AG04450 (cell line): ENCODE measurements around the gene ITGA5. TPM values are rescaled to one million over a fixed set of nuclear protein-coding genes. Genes with fewer than 3 reads are reported as not detected.
A peak's percentile ranks its signal among the peaks of the same experiment; 100 is the strongest.

Experiments
- CTCF ChIA-PET: fragments of 300-600, 350-600 bp; formaldehyde crosslinking; extraction: SDS; loops from one replicate; lab custom pipeline; 2022; ENCODE audit warnings: antibody characterized with exemption, inconsistent platforms; lab: Charles Lee
- POLR2A ChIA-PET: fragments of 350-600 bp; formaldehyde crosslinking; extraction: SDS; loops from one replicate; lab custom pipeline; 2021; ENCODE audit warnings: antibody characterized with exemption, inconsistent platforms; lab: Yijun Ruan, JAX
- DNase-seq: peaks from one replicate; pipeline ENCODE4 v3.0.0-alpha.2; 2011; ENCODE audit warnings: low read depth, low spot score
- H3K27ac ChIP-seq: one replicate; pipeline ENCODE4 v1.5.1; 2012; ENCODE audit warnings: low read depth, low read length, control low read depth
- H3K27me3 ChIP-seq: one replicate; pipeline ENCODE4 v1.6.0; 2012; ENCODE audit warnings: low read length; ENCODE audit not compliant: control insufficient read depth, insufficient read depth
- H3K4me3 ChIP-seq: 2 replicates; pipeline ENCODE4 v1.5.1; 2011; ENCODE audit warnings: mild to moderate bottlenecking, low read depth, low read length, control low read depth
- H3K9me3 ChIP-seq: 2 replicates; pipeline ENCODE4 v1.5.1; 2012; ENCODE audit warnings: low read length; ENCODE audit not compliant: control insufficient read depth, insufficient read depth
- polyA plus RNA-seq: library from polyadenylated mRNA; depleted of rRNA; stranded (reverse); fragments of >200 nt; gene quantifications from 2 replicates; pipeline ENCODE4 v1.2.3, GENCODE V29; 2011
- TF ChIP-seq, protein P1 (sequence below): IDR thresholded peaks from 2 replicates; pipeline ENCODE4 v1.5.1; 2011; ENCODE audit warnings: low read depth, low read length, control low read depth, inconsistent platforms

The ITGA5 gene
- polyA plus RNA-seq, 1 experiment = 160 TPM

DNA sequence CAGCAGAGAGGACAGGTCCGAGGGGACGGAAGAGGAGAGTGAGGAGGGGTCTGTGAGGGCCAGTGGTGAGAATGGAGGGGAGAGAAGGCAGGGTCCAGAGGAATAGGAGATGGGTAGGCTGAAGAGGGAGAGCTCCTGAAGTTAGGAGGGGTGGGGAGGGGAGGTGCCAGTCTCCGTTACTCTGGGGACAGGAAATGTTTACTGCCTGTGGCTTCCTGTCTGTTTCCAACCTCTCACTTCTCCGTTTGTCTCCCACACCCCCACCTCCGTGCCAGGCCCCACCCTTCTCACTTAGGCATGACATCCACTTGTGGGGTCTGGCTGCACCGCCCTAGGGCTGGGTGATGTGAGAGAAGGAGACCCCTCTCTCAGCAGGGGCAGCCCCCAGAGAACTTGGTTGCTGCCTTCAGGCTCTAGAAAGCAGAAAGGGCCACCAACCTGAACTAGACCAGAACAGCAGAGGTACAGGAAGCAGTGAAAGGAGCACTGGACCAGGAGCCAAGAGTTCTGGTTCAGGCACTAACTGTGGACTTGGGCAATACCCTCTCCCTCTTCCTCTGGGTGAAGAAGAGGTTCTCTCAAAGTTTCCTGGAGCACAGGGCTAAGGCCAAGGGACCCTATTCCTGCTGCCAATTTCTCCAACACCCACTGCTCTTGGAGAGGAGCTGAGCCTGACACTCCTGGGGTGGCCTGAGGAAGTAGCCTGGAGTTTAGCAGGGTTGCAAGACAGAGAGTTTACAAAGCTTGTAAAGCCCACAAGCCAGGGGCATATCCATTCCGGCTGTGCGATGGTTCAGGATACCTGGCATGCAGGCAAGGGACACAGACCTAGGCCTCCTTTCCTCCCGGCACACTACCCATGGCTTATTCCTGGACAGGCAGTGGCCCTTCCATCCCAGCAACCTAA, 5.5 kb downstream of the ITGA5 start:
- peak overlapping the region; percentile 39 for H3K27ac ChIP-seq
- no peak for DNase-seq
- ChIA-PET CTCF (interaction anchor here (0.6 to 12.3 kb wide), 5 partner anchors 11 to 669 kb away, joined by 3 to 286 read pairs (median 5); partner anchors contain the start of gene COPZ1), POLR2A (no interaction called here)
- no peaks in the 10 kb centered on the region for H3K27me3 ChIP-seq
- 0 out of 2 replicates have a peak overlapping the region, but pooled peaks have one; percentile 13 for H3K4me3 ChIP-seq
- H3K9me3 ChIP-seq = no peaks in the 10 kb centered on the region; the same call in 1 of the 2 replicates
- TF ChIP-seq, protein P1, sequence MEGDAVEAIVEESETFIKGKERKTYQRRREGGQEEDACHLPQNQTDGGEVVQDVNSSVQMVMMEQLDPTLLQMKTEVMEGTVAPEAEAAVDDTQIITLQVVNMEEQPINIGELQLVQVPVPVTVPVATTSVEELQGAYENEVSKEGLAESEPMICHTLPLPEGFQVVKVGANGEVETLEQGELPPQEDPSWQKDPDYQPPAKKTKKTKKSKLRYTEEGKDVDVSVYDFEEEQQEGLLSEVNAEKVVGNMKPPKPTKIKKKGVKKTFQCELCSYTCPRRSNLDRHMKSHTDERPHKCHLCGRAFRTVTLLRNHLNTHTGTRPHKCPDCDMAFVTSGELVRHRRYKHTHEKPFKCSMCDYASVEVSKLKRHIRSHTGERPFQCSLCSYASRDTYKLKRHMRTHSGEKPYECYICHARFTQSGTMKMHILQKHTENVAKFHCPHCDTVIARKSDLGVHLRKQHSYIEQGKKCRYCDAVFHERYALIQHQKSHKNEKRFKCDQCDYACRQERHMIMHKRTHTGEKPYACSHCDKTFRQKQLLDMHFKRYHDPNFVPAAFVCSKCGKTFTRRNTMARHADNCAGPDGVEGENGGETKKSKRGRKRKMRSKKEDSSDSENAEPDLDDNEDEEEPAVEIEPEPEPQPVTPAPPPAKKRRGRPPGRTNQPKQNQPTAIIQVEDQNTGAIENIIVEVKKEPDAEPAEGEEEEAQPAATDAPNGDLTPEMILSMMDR = no peak

DNA sequence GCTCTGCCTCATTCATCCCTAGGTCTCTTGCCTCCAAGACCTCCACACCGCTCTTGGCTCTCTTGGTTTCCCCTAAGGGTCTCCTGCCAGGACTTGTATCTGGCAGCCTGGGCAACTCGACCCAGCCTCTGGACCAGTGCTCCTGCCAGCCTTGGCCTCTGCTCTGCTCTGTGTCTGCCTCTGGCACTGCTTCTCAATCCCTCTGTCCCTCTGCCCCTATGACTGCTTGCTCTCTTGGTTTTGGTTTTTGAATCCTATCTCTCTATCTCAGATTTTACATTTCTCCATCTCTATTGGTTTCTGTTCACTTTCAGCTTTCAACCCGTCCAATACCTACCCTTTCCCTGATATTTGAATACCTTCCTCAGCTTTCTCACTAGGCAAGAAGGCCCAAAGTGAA, 6.3 kb downstream of the ITGA5 start:
- H3K9me3 ChIP-seq = no peaks in the 10 kb centered on the region; the same call in 1 of the 2 replicates
- peak overlapping the region; percentile 86 for H3K27ac ChIP-seq
- TF ChIP-seq, protein P1 = no peak
- POLR2A ChIA-PET = interaction anchor here (1.2 kb wide), 1 partner anchor 12 kb away, joined by 3 read pairs; no protein-coding TSS in a partner anchor
- no peaks in the 10 kb centered on the region for H3K27me3 ChIP-seq
- H3K4me3 ChIP-seq = no peak overlapping the region
- DNase-seq = no peak
- CTCF ChIA-PET = interaction anchor here (0.6 to 12.3 kb wide), 6 partner anchors 10 to 194 kb away, joined by 3 to 286 read pairs (median 8); partner anchors contain the start of gene COPZ1

DNA sequence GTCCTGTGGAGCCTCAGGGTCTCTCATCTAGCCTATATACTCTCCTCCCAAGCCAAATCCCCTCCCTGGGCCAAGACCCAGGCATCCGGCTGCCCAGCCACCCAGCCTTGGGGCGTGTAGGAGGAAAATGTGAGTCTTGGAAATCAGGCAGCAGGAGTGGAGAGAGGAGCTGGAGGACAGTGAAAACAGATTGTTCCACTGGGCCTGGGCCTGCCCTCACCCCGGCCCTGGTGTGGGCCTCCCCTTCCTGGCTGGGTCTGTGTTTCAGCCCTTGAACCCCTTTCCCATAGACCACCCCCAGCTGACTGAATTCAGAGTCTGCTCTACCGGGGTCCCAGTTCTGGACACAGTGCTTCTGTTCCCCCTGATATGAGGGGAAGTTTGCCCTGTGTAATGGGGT, 6.7 kb downstream of the ITGA5 start:
- TF ChIP-seq, protein P1 = no peak
- Histone ChIP-seq H3K4me3 (no peak overlapping the region), H3K27ac (peak overlapping the region; percentile 86), H3K27me3 (no peaks in the 10 kb centered on the region), H3K9me3 (no peaks in the 10 kb centered on the region)
- CTCF ChIA-PET = interaction anchor here (0.6 to 12.3 kb wide), 5 partner anchors 10 to 193 kb away, joined by 3 to 286 read pairs (median 12); no protein-coding TSS in a partner anchor
- no peak for DNase-seq
- POLR2A ChIA-PET = interaction anchor here (1.2 kb wide), 1 partner anchor 11 kb away, joined by 3 read pairs; no protein-coding TSS in a partner anchor

DNA sequence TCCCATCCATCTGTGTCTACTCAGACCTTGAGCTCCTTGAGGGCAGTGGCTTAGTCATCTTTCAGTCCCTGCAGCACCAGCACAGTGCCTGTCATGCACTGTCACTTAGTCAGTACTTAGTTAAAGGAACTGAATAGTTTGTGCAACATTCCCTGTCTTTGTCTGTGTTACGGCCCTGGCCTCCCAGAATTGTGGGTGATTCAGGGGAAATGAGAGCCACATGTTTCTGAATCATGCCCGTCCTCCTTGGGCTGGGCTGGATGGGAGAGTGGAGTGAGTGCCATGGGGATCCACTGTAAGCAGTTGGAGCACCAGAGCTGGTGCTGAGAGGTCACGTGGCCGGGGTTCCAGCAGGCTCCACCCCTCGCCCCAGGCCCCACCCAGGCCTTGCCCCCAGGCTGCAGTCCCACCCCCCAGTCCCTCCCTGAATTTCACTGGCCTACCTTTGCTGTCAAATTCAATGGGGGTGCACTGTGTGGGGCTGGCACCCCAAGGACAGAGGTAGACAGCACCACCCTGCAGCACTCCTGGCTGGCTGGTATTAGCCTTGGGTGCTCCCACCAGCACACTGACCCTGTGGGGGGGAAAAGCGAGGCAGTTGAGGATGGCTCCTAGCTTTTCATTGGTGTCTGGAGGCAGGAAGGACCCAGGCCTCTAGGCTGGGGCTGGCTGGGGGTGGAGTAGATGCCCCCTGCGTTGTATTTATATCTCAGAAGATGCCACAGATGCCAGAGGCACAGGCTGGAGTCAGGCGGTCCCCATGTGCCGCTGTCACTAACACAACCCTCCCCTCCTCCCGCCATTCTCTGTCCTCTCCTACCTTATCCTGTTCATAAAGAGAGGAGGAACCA, 7.5 kb downstream of the ITGA5 start:
- Histone ChIP-seq H3K27me3 (no peaks in the 10 kb centered on the region), H3K4me3 (no peak overlapping the region), H3K27ac (peak overlapping the region; percentile 86), H3K9me3 (no peaks in the 10 kb centered on the region)
- POLR2A ChIA-PET = interaction anchor here (1.0 to 1.3 kb wide), 3 partner anchors 10 to 22 kb away, joined by 3 to 4 read pairs (median 4); no protein-coding TSS in a partner anchor
- peak; percentile 71 for DNase-seq
- TF ChIP-seq, protein P1 = no peak
- CTCF ChIA-PET = interaction anchor here (1.0 to 12.3 kb wide), 7 partner anchors 9 to 41 kb away, joined by 3 to 286 read pairs (median 12); no protein-coding TSS in a partner anchor
